Activated CD4-positive, alpha-beta T cell treated with anti-CD3 and anti-CD28 coated beads, Interleukin-2, amount 50 U/mL, for 24 hours (primary cell): Measurements from ENCODE around the gene EVL.
A peak's percentile ranks its signal among the peaks of the same experiment; 100 is the strongest.

Experiments
- DNase-seq, 2 donors: peaks; one replicate each; pipeline ENCODE4 v3.0.0-alpha.2; 2020; ENCODE audit warnings: low read depth in 1 of 2, low spot score in 1 of 2

Gene EVL

GRCh38 chr14:100065942-100066574 lies 836 bp downstream of the EVL start:
- peak in 1 of 2 donors; percentile 85 for DNase-seq

- peak in 1 of 2 donors; percentile 30 for DNase-seq
These were observed 1.7 kb downstream of the EVL start for GRCh38 chr14:100066962-100067361.

GRCh38 chr14:100067481-100067880 lies 2.3 kb downstream of the EVL start:
- no peak for DNase-seq

GRCh38 chr14:100067971-100068959 lies 3.0 kb downstream of the EVL start:
- peak; percentile 62 to 91 for DNase-seq

GRCh38 chr14:100069161-100069800 lies 4.1 kb downstream of the EVL start:
- DNase-seq: no peak

- no peak for DNase-seq
These were observed 5.1 kb downstream of the EVL start for GRCh38 chr14:100070310-100070709.

- no peak for DNase-seq
These were observed 6.3 kb downstream of the EVL start for GRCh38 chr14:100071545-100071944.

GRCh38 chr14:100072783-100073346 lies 7.6 kb downstream of the EVL start:
- peak in 1 of 2 donors; percentile 54 for DNase-seq

GRCh38 chr14:100073576-100074430 lies 8.6 kb downstream of the EVL start:
- no peak for DNase-seq

GRCh38 chr14:100074431-100075100 lies 9.3 kb downstream of the EVL start:
- no peak for DNase-seq

GRCh38 chr14:100075681-100076080 lies 10.5 kb downstream of the EVL start:
- DNase-seq: no peak

- no peak for DNase-seq
These were observed 10.9 kb downstream of the EVL start for GRCh38 chr14:100076133-100076532.

GRCh38 chr14:100076606-100077005 lies 11.4 kb downstream of the EVL start:
- no peak for DNase-seq

- no peak for DNase-seq
These were observed 12.2 kb downstream of the EVL start for GRCh38 chr14:100077441-100077840.

- no peak for DNase-seq
These were observed 13.1 kb downstream of the EVL start for GRCh38 chr14:100078216-100078803.

GRCh38 chr14:100078997-100079725 lies 13.9 kb downstream of the EVL start:
- DNase-seq: peak in 1 of 2 donors; percentile 67

- no peak for DNase-seq
These were observed 14.4 kb downstream of the EVL start for GRCh38 chr14:100079726-100080005.

- DNase-seq: no peak
These were observed 15.0 kb downstream of the EVL start for GRCh38 chr14:100080206-100080605.

GRCh38 chr14:100081997-100082625 lies 16.9 kb downstream of the EVL start:
- DNase-seq: no peak
